ENCODE measurements around the gene AGR3.
"Not testable (repeated sequence)": the region's sequence is repeated elsewhere in the genome, so short reads cannot be mapped to it uniquely, and the experiment has no call there.

AGR3 gene

GRCh38 chr7:16891874-16892643, 10.3 kb upstream of the AGR3 start:
- DNase-seq (ENCODE audit: low read depth): no peak

DNA sequence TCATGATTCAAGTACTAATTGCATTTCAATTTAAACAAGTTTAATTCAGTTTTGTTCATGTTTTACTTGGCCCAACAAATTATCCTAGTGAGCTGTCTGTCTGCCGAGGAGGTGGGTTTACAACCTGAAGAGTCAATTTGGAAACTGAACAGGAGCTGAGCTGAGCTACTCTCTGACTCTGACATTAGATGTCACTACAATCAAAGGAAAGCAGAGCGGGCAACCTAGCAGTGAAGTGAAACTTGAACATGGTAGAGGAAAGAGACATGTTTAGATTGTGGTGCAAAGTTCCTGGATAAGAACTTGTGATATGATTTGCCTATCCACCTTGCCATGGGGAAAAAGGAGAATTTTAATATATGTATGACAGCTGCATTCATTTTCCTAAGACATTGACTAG, 9.6 kb upstream of the AGR3 start:
- peak; percentile 59 for DNase-seq (ENCODE audit: low read depth)

DNA sequence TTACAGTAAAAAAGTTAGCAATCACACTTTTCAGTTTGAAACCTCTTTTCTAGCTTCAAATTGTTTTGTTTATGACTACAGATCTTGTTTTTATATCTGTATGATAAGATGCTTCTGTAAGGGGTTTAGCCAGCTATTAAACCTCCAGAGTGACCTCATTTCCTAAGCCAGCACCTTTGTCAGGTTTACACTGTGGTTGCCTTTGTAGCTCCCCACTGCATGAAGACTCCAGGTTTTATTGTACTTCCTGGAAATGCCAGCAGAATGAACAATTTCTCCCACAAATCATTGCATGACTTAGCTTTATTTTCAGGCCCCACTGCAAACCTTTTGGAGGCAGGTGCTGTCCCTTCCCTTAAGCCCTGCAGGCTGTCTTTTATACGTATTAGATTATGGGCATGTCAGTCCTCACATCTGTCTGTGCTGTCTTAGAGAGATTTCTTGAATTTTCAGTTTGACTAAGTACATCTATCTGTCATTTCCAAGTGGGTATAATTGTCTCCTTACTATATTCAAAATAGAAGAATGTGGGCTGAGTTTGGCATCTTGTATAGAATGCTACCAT, 8.2 kb upstream of the AGR3 start:
- DNase-seq (ENCODE audit: low read depth): no peak

GRCh38 chr7:16889305-16889704, 7.5 kb upstream of the AGR3 start:
- no peak for DNase-seq (ENCODE audit: low read depth)

GRCh38 chr7:16883918-16884317, 2.1 kb upstream of the AGR3 start:
- DNase-seq (ENCODE audit: low read depth): no peak

DNA sequence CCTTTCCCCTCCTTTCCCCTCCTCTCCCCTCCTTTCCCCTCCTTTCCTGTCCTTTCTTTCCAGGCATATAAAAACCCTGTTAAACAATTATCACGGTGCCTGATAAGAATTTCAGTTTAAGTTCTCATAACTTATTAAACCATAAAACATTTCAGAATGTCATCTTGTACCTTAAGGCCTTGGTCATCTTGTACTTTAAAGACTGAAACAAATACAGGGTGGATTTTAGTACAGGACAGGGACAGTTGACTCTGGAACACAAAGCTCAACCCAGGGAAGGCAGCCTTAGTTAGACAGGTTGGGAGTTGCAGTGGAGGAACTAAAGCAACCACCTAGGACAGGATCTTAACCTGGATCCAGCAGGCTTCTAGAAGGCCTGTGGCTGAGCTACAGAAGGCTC, 1.2 kb downstream of the AGR3 start:
- no peak for DNase-seq (ENCODE audit: low read depth)

DNA sequence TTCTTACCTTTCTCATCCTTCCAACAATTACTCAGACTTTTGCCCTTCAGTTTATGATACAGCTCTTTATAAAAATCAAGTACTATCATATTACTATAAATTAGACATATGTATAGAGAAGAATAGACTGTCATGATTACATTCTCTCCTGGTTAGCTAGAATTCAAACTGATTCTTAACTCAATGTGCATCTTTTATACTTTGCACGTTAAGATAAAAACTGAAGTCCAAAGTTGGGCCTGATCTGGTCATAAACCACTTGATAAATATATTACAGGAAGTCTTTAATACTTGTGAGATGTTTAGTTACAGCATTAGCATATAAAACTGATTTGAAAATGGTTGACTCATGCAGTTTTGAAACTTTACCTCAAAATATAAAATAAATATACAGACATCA, 2.6 kb downstream of the AGR3 start:
- no peak for DNase-seq (ENCODE audit: low read depth)

DNA sequence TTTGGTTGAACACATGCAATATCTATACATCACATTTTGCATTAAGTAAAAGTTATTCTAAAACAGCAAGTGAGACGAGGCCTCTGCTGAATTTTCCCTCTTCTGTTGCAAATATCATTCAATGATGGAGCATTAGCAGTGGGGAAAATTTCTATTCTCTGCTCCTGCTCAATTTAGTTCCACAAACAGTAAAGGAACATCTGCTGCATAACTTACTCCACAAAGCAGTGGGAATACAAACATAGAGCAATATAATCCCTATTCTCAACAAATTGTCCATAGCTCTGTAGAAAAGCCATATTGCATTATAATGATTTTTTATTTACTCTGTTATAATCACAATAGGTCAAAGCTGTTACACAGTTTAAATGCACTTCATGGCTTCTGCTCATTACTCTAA, 5.9 kb downstream of the AGR3 start:
- no peak for DNase-seq (ENCODE audit: low read depth)

- peak; percentile 55 for DNase-seq (ENCODE audit: low read depth)
These were observed 7.7 kb downstream of the AGR3 start for GRCh38 chr7:16874066-16874465.

GRCh38 chr7:16867328-16867727, 14.5 kb downstream of the AGR3 start:
- no peak for DNase-seq (ENCODE audit: low read depth)

GRCh38 chr7:16853189-16853588, 28.6 kb downstream of the AGR3 start:
- DNase-seq (ENCODE audit: low read depth): not testable (repeated sequence)

DNA sequence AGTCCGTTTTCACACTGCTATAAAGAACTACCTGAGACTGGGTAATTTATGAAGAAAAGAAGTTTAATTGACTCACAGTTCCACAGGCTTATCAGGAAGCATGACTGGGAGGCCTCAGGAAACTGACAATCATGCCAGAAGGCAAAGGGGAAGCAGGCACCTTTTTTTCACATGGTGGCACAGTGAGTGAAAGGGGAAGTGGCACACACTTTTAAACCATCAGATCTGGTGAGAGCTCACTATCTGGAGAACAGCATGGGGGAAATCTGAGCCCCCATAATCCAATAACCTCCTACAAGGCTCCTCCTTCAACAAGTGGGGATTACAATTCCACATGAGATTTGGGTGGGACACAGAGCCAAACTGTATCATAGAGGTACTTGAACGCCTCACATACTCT, 30.0 kb downstream of the AGR3 start:
- no peak for DNase-seq (ENCODE audit: low read depth)

DNA sequence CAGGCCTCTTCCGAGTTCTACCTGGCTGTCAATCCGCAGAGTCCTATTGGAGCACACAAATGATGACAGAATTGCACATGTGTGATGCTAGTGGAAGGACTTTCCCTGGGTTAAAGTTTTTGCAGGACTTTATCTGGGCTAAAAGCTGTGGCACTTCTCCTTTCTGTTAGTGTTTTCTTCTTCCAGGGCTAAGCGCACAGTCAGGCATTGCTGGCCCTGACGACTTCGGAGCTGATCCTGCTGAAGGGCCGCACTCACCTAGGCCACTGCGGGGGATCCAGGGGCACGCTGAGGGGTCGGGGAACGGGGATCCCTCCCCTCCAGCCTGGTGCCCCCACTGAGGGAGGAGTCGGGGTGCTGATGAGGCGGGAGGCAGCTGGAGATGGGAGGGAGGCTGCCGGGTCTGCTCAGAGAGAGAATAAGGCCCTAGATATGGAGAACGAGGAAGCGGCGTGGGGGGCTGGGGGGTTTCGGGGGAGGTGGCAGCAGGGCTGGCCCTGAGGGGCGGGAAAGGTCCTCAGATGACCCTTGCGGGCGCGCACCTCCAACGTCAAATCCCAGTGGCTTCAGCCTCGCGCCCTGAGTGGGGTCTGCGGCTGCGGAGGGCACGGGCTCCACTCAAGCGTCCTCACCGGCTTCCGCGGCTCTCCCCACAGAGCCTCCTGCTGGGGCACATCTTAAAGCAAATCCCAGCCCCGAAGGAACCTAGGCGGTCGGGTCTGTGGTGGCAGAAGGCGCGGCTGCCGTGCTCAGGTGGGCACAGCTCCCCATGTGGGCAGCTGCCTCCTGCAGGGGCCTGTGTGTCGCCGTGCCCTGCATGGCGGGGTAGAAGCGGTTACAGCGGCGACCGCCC, 30.9 kb downstream of the AGR3 start:
- no peak for DNase-seq (ENCODE audit: low read depth)

DNA sequence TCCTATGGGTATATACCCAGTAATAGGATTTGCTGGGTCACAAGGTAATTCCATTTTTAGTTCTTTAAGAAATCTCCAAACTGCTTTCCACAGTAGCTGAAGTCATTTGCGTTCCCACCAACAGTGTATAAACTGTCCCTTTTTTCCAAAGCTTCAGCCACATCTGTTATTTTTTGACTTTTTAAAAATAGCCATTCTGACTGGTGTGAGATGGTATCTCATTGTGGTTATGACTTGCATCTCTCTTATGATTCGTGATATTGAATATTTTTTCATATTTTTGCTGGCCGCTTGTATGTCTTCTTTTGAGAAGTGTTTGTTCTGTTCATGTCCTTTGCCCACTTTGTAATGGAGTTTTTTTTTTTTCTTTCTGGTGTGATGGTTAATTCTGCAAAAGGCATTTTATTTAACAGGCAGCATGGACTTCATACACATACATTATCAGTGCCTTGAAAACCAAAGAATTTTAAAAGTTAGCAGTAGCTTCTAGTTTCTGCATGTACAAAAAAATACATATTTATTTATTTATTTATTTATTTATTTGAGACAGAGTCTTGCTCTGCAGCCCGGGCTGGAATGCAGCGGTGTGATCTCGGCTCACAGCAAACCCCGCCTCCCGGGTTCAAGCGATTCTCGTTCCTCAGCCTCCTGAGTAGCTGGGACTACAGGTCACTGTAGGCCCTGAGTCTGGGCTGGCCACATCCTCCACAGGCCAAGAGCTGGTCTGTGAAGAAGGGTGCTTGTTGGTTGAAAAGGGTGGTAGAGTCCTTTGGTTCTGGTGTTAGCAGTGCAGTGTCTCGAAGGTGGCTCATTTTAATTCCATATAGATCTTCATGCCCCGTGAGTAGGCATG, 32.3 kb downstream of the AGR3 start:
- no peak for DNase-seq (ENCODE audit: low read depth)

- no peak for DNase-seq (ENCODE audit: low read depth)
These were observed 34.4 kb downstream of the AGR3 start for GRCh38 chr7:16847381-16847860.

GRCh38 chr7:16846601-16847165, 35.1 kb downstream of the AGR3 start:
- no peak for DNase-seq (ENCODE audit: low read depth)

DNA sequence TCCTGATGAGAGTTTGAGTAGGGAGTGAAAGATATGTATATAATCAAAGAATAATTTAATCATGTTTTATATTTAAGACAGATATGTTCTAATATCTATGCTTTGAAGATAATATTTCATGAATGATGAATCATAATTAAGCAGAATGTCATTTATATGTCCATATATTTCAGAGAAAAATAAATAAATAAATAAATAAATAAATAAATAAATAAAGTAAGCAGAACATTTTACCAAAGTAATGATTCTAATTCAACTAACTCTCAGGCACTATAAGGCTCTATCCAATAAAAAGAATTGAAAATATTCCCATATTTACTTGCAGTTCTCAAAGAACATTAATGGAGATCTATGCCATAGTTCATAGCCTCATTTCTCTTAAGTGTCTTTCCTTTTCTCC, 36.0 kb downstream of the AGR3 start:
- no peak for DNase-seq (ENCODE audit: low read depth)

GRCh38 chr7:16841681-16842080, 40.1 kb downstream of the AGR3 start:
- DNase-seq (ENCODE audit: low read depth): no peak

- no peak for DNase-seq (ENCODE audit: low read depth)
These were observed 41.7 kb downstream of the AGR3 start for GRCh38 chr7:16840094-16840493.

DNA sequence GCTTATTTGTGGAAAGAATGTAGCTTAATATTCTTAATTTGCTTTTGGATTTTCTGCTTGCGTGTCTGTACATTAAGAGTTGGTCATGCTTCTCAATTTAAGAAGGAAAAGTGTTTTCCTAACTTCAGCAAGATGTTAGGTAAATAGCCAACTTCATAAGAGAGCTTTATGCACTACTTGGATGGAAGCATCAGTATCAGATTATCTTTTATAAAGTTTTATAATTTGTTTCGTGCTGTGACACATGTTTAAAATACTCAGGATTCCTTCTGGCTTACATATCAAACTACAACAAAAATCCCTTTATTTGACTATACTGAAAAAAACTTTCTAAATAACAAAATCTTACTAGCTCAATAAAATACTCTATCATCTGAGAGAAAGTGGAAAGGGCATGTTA, 42.1 kb downstream of the AGR3 start:
- DNase-seq (ENCODE audit: low read depth): peak; percentile 40

- DNase-seq (ENCODE audit: low read depth): no peak
These were observed 42.9 kb downstream of the AGR3 start for GRCh38 chr7:16838891-16839290.

DNA sequence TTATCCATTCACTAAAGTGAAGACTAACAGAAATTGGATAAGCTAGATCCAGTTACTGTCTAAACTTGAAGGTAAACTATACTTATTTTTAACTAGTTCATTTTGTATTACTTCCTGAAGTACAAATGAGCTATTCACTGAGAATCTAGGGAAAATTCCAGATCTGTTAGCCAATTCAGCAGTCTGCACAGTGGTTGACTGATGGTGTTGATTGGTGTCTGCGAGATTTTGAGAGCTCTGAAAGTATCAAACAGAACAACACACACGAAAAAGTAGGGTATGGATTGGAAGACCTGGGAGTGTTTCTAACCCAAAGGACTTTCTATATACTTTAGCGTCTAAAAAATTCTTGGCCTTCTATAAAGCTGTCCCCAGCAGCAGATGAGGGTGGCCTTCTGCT, 43.4 kb downstream of the AGR3 start:
- DNase-seq (ENCODE audit: low read depth): no peak

Measured in fibroblast of gingiva (primary cell).